H9 (cell line): ENCODE results near the gene TSPAN9. TPM values are rescaled to one million over a fixed set of nuclear protein-coding genes. Genes with fewer than 3 reads are reported as not detected.

Experiments used
- DNase-seq: peaks from one replicate; pipeline ENCODE4 v3.0.0-alpha.2; 2017
- H2AFZ ChIP-seq: one replicate; pipeline ENCODE4 v1.6.1; 2013; ENCODE audit warnings: mild to moderate bottlenecking, low read length, control low read depth, moderate library complexity
- H2AK5ac ChIP-seq: 2 replicates; pipeline ENCODE4 v1.6.1; 2013; ENCODE audit warnings: low read length, control low read depth, mixed read lengths; ENCODE audit not compliant: insufficient read length
- H2BK120ac ChIP-seq: one replicate; pipeline ENCODE4 v1.6.1; 2013; ENCODE audit warnings: low read depth, mild to moderate bottlenecking, low read length, control low read depth, inconsistent platforms; ENCODE audit not compliant: poor library complexity, severe bottlenecking
- H2BK12ac ChIP-seq: 2 replicates; pipeline ENCODE4 v1.6.1; 2013; ENCODE audit warnings: low read length, control low read depth, mixed read lengths, low read depth; ENCODE audit not compliant: insufficient read length
- H2BK15ac ChIP-seq: 2 replicates; pipeline ENCODE4 v1.6.1; 2013; ENCODE audit warnings: low read depth, low read length, control low read depth
- H2BK20ac ChIP-seq: one replicate; pipeline ENCODE4 v1.6.1; 2013; ENCODE audit warnings: low read depth, mild to moderate bottlenecking, low read length, control low read depth, inconsistent platforms; ENCODE audit not compliant: poor library complexity, severe bottlenecking
- H2BK5ac ChIP-seq: 2 replicates; pipeline ENCODE4 v1.6.1; 2013; ENCODE audit warnings: low read length, control low read depth, mixed read lengths; ENCODE audit not compliant: insufficient read length
- H3K14ac ChIP-seq: 2 replicates; pipeline ENCODE4 v1.6.1; 2013; ENCODE audit warnings: low read length, control low read depth; ENCODE audit not compliant: insufficient read depth
- H3K18ac ChIP-seq: 2 replicates; pipeline ENCODE4 v1.6.1; 2013; ENCODE audit warnings: low read depth, mild to moderate bottlenecking, mixed read lengths, low read length, control low read depth; ENCODE audit not compliant: insufficient read length
- H3K23ac ChIP-seq: 2 replicates; pipeline ENCODE4 v1.6.1; 2013; ENCODE audit warnings: low read length, control low read depth, mixed read lengths, low read depth; ENCODE audit not compliant: insufficient read length
- H3K23me2 ChIP-seq: 2 replicates; pipeline ENCODE4 v1.6.1; 2013; ENCODE audit warnings: low read depth, mild to moderate bottlenecking, mixed read lengths, low read length, control low read depth; ENCODE audit not compliant: insufficient read length, poor library complexity, severe bottlenecking
- H3K27ac ChIP-seq: 2 replicates; pipeline ENCODE4 v1.5.1; 2013; ENCODE audit warnings: low read length, control low read depth, mixed read lengths, low read depth; ENCODE audit not compliant: insufficient read length
- H3K27me3 ChIP-seq: 2 replicates; pipeline ENCODE4 v1.6.1; 2013; ENCODE audit warnings: low read length, control low read depth, inconsistent platforms; ENCODE audit not compliant: insufficient read depth
- H3K4ac ChIP-seq: 2 replicates; pipeline ENCODE4 v1.6.1; 2013; ENCODE audit warnings: low read depth, mild to moderate bottlenecking, control low read depth, inconsistent platforms, low read length, moderate library complexity
- H3K4me1 ChIP-seq: 2 replicates; pipeline ENCODE4 v1.6.1; 2013; ENCODE audit warnings: low read length, control low read depth, inconsistent platforms; ENCODE audit not compliant: insufficient read depth
- H3K4me2 ChIP-seq: 2 replicates; pipeline ENCODE4 v1.6.1; 2013; ENCODE audit warnings: low read length, control low read depth, mixed read lengths; ENCODE audit not compliant: insufficient read length, insufficient read depth
- H3K56ac ChIP-seq: 2 replicates; pipeline ENCODE4 v1.6.1; 2013; ENCODE audit warnings: low read depth, mild to moderate bottlenecking, mixed read lengths, low read length, control low read depth; ENCODE audit not compliant: insufficient read length
- H3K79me1 ChIP-seq: 2 replicates; pipeline ENCODE4 v1.6.1; 2013; ENCODE audit warnings: low read depth, mild to moderate bottlenecking, moderate library complexity, low read length, control low read depth, inconsistent platforms; ENCODE audit not compliant: insufficient read depth, poor library complexity, severe bottlenecking
- H3K79me2 ChIP-seq: 2 replicates; pipeline ENCODE4 v1.6.1; 2013; ENCODE audit warnings: low read length, control low read depth, inconsistent platforms; ENCODE audit not compliant: insufficient read depth
- H3K9ac ChIP-seq: 2 replicates; pipeline ENCODE4 v1.6.1; 2013; ENCODE audit warnings: low read length, control low read depth, mixed read lengths; ENCODE audit not compliant: insufficient read length; ENCODE audit errors: extremely low read depth
- H3K9me3 ChIP-seq: one replicate; pipeline ENCODE4 v1.6.1; 2013; ENCODE audit warnings: low read depth, low read length, inconsistent platforms; ENCODE audit not compliant: control insufficient read depth
- H3T11ph ChIP-seq: one replicate; pipeline ENCODE4 v1.6.1; 2013; ENCODE audit warnings: mild to moderate bottlenecking, low read length, control low read depth, inconsistent platforms
- H4K20me1 ChIP-seq: one replicate; pipeline ENCODE4 v1.6.1; 2013; ENCODE audit not compliant: control insufficient read depth, insufficient read length, insufficient read depth
- H4K5ac ChIP-seq: 2 replicates; pipeline ENCODE4 v1.6.1; 2013; ENCODE audit warnings: low read depth, mild to moderate bottlenecking, mixed read lengths, low read length, control low read depth; ENCODE audit not compliant: insufficient read length
- H4K8ac ChIP-seq: replicated peaks from 2 replicates; pipeline ENCODE4 v1.6.1; 2013; ENCODE audit warnings: low read length, control low read depth, mixed read lengths, low read depth; ENCODE audit not compliant: insufficient read length
- H4K91ac ChIP-seq: 2 replicates; pipeline ENCODE4 v1.6.1; 2013; ENCODE audit warnings: low read depth, mild to moderate bottlenecking, moderate library complexity, mixed read lengths, low read length, control low read depth; ENCODE audit not compliant: insufficient read length
- H3K27ac Mint-ChIP-seq, 3 experiments: 2 replicates in 2 of 3; 3 replicates in 1 of 3; pipeline ENCODE4 v1.8.0; 2020 to 2021; ENCODE audit warnings: mixed read lengths in 3 of 3, mild to moderate bottlenecking in 1 of 3, moderate library complexity in 1 of 3
- H3K27me3 Mint-ChIP-seq: 2 replicates; pipeline ENCODE4 v1.8.0; 2021; ENCODE audit warnings: low read depth, mild to moderate bottlenecking, moderate library complexity, mixed read lengths
- H3K36me3 Mint-ChIP-seq, 3 experiments: 2 replicates in 2 of 3; 3 replicates in 1 of 3; pipeline ENCODE4 v1.8.0; 2020 to 2021; ENCODE audit warnings: low read depth in 3 of 3, mixed read lengths in 3 of 3; ENCODE audit not compliant: insufficient read depth in 1 of 3
- H3K4me1 Mint-ChIP-seq, 2 experiments: 2 replicates each; pipeline ENCODE4 v1.8.0; 2020; ENCODE audit warnings: mixed read lengths in 2 of 2
- H3K4me3 Mint-ChIP-seq, 2 experiments: 2 replicates in 1 of 2; 3 replicates in 1 of 2; pipeline ENCODE4 v1.8.0; 2020 to 2021; ENCODE audit warnings: mild to moderate bottlenecking in 2 of 2, mixed read lengths in 2 of 2, moderate library complexity in 1 of 2
- H3K9me3 Mint-ChIP-seq, 2 experiments: 2 replicates in 1 of 2; 3 replicates in 1 of 2; pipeline ENCODE4 v1.8.0; 2020; ENCODE audit warnings: mild to moderate bottlenecking in 2 of 2, mixed read lengths in 2 of 2, moderate library complexity in 1 of 2
- WGBS: extraction: QIAGEN DNeasy Blood & Tissue Kit; methylation state at CpG from one replicate; pipeline ENCODE4 v1.1.7; 2013; ENCODE audit warnings: missing lambda C conversion rate, low lambda C conversion rate, mixed read lengths; ENCODE audit not compliant: insufficient read length; ENCODE audit errors: extremely low coverage; 5-methylcytosine and 5-hydroxymethylcytosine counted together
- total RNA-seq: library from RNA; stranded (reverse); gene quantifications from 2 replicates; pipeline ENCODE4 v1.2.1, GENCODE V29; 2021
- TF ChIP-seq, protein P1 (sequence below): fragments of 200-600 bp; sonication (generic); conservative IDR thresholded peaks from 3 replicates; pipeline ENCODE4 v1.8.0; 2021; ENCODE audit warnings: antibody characterized with exemption, mild to moderate bottlenecking

Gene TSPAN9
- total RNA-seq, 1 experiment from 2014 or later, result 19.0 TPM

DNA sequence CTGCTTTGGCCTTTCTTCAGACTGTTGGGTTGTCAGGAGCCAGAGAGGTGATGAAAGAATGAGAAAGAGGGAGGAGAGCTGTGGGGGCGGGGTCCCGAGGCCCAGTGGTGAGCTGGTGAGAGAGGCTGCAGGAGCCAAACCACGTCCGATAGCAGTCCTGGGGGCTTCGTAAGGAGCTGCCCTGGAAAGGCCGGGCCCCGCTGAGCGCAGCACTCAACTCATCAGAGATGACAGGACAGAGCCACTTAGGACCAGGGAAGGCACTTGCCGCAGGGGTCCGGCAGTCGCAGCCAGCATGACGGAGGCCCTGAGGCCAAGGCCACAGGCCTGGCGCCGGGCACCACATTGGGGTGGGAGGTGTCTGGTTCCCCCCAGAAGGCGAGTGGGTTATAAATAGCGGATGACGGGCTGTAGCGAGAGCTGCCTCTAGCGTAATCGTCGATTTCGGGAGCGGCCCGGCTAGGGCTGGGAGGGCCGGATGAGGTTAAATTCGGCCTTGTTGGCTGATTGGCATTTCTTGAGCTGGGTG lies 179.0 kb downstream of the TSPAN9 start:
- H3K9ac ChIP-seq, result no peak overlapping the region
- TF ChIP-seq, protein P1, sequence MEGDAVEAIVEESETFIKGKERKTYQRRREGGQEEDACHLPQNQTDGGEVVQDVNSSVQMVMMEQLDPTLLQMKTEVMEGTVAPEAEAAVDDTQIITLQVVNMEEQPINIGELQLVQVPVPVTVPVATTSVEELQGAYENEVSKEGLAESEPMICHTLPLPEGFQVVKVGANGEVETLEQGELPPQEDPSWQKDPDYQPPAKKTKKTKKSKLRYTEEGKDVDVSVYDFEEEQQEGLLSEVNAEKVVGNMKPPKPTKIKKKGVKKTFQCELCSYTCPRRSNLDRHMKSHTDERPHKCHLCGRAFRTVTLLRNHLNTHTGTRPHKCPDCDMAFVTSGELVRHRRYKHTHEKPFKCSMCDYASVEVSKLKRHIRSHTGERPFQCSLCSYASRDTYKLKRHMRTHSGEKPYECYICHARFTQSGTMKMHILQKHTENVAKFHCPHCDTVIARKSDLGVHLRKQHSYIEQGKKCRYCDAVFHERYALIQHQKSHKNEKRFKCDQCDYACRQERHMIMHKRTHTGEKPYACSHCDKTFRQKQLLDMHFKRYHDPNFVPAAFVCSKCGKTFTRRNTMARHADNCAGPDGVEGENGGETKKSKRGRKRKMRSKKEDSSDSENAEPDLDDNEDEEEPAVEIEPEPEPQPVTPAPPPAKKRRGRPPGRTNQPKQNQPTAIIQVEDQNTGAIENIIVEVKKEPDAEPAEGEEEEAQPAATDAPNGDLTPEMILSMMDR, result no peak
- H3K56ac ChIP-seq, result no peak overlapping the region
- H2AK5ac ChIP-seq, result no peak overlapping the region
- H3K23ac ChIP-seq, result no peak overlapping the region
- Mint-ChIP-seq H3K27ac (peak overlapping the region in 1 of 3 experiments; percentile 27; a peak in 1 of 7 replicates), H3K9me3 (no peaks in the 10 kb centered on the region), H3K27me3 (no peaks in the 10 kb centered on the region), H3K4me1 (peaks cover 39 to 48% of the 10 kb centered on the region in 2 experiments), H3K36me3 (no peaks in the 10 kb centered on the region; a peak in 1 of 7 replicates), H3K4me3 (no peak overlapping the region)
- H4K20me1 ChIP-seq, result no peaks in the 10 kb centered on the region
- no peaks in the 10 kb centered on the region for H3K9me3 ChIP-seq
- no peak overlapping the region for H2BK12ac ChIP-seq
- no peak overlapping the region for H2BK15ac ChIP-seq
- H3K18ac ChIP-seq, result no peak overlapping the region
- no peak overlapping the region for H4K8ac ChIP-seq
- WGBS, result no CpG with 5 or more reads among the region's 26 CpGs
- H3K14ac ChIP-seq, result no peak overlapping the region
- H4K91ac ChIP-seq, result no peak overlapping the region
- no peaks in the 10 kb centered on the region for H3K23me2 ChIP-seq
- no peak overlapping the region for H3K4ac ChIP-seq
- no peak overlapping the region for H4K5ac ChIP-seq
- H3K79me2 ChIP-seq, result no peaks in the 10 kb centered on the region
- no peak overlapping the region for H2BK20ac ChIP-seq
- H3K79me1 ChIP-seq, result no peaks in the 10 kb centered on the region
- no peak overlapping the region for H2BK120ac ChIP-seq
- no peak overlapping the region for H3K27ac ChIP-seq
- no peaks in the 10 kb centered on the region for H3K4me1 ChIP-seq
- no peak overlapping the region for H3T11ph ChIP-seq
- H3K4me2 ChIP-seq, result no peak overlapping the region
- no peak overlapping the region for H2AFZ ChIP-seq
- H3K27me3 ChIP-seq, result no peaks in the 10 kb centered on the region
- no peak overlapping the region for H2BK5ac ChIP-seq
- no peak for DNase-seq
